Testis (tissue), 3 donors: ENCODE results near the gene BLACAT1. TPM values are rescaled to one million over a fixed set of nuclear protein-coding genes. Genes with fewer than 3 reads are reported as not detected.

Experiments
- DNase-seq: peaks from one replicate; pipeline ENCODE4 v3.0.0-alpha.2; 2019
- H3K27ac ChIP-seq, 2 donors: fragments of 200-600 bp; sonication (generic); one replicate each; pipeline ENCODE4 v1.5.1; 2019
- H3K27me3 ChIP-seq: fragments of 200-600 bp; sonication (generic); one replicate; pipeline ENCODE4 v1.5.1; 2019
- H3K36me3 ChIP-seq: fragments of 200-600 bp; sonication (generic); one replicate; pipeline ENCODE4 v1.5.1; 2017; ENCODE audit warnings: low read depth; ENCODE audit errors: missing control alignments
- H3K4me1 ChIP-seq: fragments of 200-600 bp; sonication (generic); one replicate; pipeline ENCODE4 v1.5.1; 2019
- H3K4me3 ChIP-seq, 2 donors: fragments of 200-600 bp; sonication (generic); one replicate each; pipeline ENCODE4 v1.5.1; 2017 to 2019
- H3K9me3 ChIP-seq: fragments of 200-600 bp; sonication (generic); one replicate; pipeline ENCODE4 v1.5.1; 2017
- POLR2A ChIP-seq: fragments of 450-650 bp; IDR thresholded peaks from one replicate; pipeline ENCODE4 v1.6.1; 2017; ENCODE audit warnings: antibody characterized with exemption, mild to moderate bottlenecking, moderate library complexity
- WGBS, 2 donors: methylation state at CpG; one replicate each; pipeline ENCODE4 v1.1.5; 2018; 5-methylcytosine and 5-hydroxymethylcytosine counted together
- intact Hi-C: fragments of 100-400 bp; cut with DNase I; formaldehyde crosslinking; loops from one replicate; pipeline ENCODE4 v1.15.1; 2023; ENCODE audit warnings: low total_unique reads
- polyA plus RNA-seq: library from polyadenylated mRNA; stranded (reverse); fragments of 350-450 nt; fragmentation: Illumina TruSeq; extraction: RNeasy Lipid Tissue Mini Kit (QIAGEN cat#74804); gene quantifications from one replicate; pipeline ENCODE4 v1.2.3, GENCODE V29; 2014; ENCODE audit warnings: low read depth, low replicate concordance; ENCODE audit not compliant: insufficient read depth
- total RNA-seq, 2 donors: library from RNA; depleted of rRNA; stranded (reverse); fragments of >200 nt; gene quantifications; one replicate each; pipeline ENCODE4 v1.2.3, GENCODE V29; 2016
- TF ChIP-seq, protein P1 (sequence below), 3 experiments: fragments of 450-650 bp in 2 of 3; fragments of 200-600 bp in 1 of 3; sonication (generic) in 1 of 3; IDR thresholded peaks; one replicate each; pipeline ENCODE4 v1.5.1; 2016 to 2019; ENCODE audit warnings: antibody characterized with exemption in 3 of 3, mild to moderate bottlenecking in 2 of 3, moderate library complexity in 1 of 3

Gene BLACAT1
- total and polyA plus RNA-seq, 3 donors from 2014 or later: 5.9 to 15.5 (median 14.4) TPM

DNA sequence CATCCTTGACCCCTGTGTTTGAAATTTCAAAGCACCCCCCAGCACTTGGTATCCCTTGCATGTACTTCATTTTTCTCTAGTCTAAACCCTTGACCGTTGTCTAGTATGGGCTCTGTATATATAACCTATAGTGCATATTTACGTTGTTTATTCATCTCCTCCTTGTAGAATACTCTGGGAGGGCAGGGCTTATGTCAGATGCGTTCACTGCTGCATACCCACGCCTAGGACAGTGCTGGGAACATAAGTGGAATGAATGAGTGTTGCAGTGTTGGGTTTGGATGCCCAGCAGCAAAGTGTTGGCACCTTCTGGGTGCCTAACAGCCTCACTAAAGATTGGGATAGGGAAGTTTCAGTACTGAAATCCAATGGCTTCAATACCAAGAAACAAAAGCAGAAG is 17.6 kb upstream of the BLACAT1 start:
- no peaks in the 10 kb centered on the region for H3K9me3 ChIP-seq
- H3K4me1 ChIP-seq: peaks cover 7% of the 10 kb centered on the region
- H3K36me3 ChIP-seq: no peaks in the 10 kb centered on the region
- H3K27ac ChIP-seq: no peak overlapping the region
- WGBS, 2 donors: 47 to 51% methylated on average over 4 of the region's 4 CpGs
- intact Hi-C loops: no loop called here
- DNase-seq: no peak
- TF ChIP-seq, protein P1, sequence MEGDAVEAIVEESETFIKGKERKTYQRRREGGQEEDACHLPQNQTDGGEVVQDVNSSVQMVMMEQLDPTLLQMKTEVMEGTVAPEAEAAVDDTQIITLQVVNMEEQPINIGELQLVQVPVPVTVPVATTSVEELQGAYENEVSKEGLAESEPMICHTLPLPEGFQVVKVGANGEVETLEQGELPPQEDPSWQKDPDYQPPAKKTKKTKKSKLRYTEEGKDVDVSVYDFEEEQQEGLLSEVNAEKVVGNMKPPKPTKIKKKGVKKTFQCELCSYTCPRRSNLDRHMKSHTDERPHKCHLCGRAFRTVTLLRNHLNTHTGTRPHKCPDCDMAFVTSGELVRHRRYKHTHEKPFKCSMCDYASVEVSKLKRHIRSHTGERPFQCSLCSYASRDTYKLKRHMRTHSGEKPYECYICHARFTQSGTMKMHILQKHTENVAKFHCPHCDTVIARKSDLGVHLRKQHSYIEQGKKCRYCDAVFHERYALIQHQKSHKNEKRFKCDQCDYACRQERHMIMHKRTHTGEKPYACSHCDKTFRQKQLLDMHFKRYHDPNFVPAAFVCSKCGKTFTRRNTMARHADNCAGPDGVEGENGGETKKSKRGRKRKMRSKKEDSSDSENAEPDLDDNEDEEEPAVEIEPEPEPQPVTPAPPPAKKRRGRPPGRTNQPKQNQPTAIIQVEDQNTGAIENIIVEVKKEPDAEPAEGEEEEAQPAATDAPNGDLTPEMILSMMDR (IDR thresholded peaks at IDR 0.05): no peak
- no peak for TF ChIP-seq POLR2A
- no peaks in the 10 kb centered on the region for H3K27me3 ChIP-seq
- no peak overlapping the region for H3K4me3 ChIP-seq

DNA sequence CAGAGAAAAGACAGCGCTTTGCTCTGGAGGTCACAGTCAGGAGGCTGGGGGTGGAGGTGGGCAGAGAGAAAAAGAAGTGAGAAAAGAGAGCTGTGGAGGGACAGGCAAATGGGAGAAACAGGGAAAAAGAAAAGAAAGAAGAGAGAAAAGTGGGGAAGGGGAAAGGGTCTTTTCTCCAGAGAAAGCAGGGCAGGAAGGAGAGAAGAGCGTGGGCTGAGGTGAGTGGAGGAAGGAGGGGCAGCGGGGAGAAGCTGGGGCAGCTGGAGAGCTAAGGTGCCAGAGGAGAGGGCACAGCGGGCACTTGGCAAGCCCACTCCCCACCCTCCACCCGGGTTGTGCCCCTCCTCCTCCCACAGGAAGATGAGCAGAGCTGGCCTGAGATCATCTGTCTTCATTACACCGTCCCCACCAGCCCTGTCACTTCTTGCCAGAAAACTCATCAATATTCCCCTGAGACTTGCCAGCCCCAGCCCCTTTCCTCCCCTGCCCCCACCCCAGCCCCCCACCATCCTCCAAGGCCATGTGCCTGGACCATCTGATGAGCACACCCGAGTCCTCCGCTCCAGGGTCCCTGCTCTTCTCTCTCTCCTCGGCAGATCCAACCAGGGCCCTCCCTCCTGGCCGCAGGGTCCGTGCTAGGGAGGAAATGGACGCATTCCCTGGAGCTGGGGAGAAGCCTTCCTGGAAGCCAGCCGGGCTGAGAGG is 17.0 kb upstream of the BLACAT1 start:
- WGBS, 2 donors: 32 to 58% methylated on average over 9 to 13 of the region's 13 CpGs
- Histone ChIP-seq H3K4me1 (peaks cover 7% of the 10 kb centered on the region), H3K9me3 (no peaks in the 10 kb centered on the region), H3K4me3 (no peak overlapping the region), H3K27ac (no peak overlapping the region), H3K36me3 (no peaks in the 10 kb centered on the region), H3K27me3 (no peaks in the 10 kb centered on the region)
- TF ChIP-seq, protein P1 (IDR thresholded peaks at IDR 0.05): no peak
- TF ChIP-seq POLR2A: no peak
- intact Hi-C loops: no loop called here
- DNase-seq: no peak

DNA sequence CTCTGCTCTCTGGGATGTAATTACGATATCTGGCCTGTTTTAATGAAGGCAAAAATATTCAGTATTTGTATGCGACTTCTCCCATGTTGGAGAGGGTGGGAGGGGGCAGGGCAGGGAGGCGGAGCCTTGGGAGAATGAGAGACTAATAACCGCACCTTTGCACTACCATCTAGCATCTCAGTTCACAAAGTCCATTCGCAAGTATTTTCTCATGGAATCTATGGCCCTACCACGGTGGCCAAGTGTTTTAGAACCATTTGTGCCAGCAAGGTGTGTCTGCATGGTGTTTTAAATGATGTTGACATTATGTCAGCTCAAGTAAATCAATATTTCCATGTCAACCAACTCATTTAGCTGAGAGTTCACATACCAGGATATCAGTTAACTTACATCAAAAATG is 14.3 kb upstream of the BLACAT1 start:
- no peaks in the 10 kb centered on the region for H3K36me3 ChIP-seq
- no peak overlapping the region for H3K27ac ChIP-seq
- H3K4me1 ChIP-seq: peaks cover 21% of the 10 kb centered on the region
- DNase-seq: no peak
- no peak overlapping the region for H3K4me3 ChIP-seq
- no peaks in the 10 kb centered on the region for H3K9me3 ChIP-seq
- TF ChIP-seq POLR2A: no peak
- TF ChIP-seq, protein P1 (IDR thresholded peaks at IDR 0.05): no peak
- no peaks in the 10 kb centered on the region for H3K27me3 ChIP-seq
- intact Hi-C loops: no loop called here
- WGBS, 2 donors: 89 to 96% methylated on average over 6 of the region's 6 CpGs

DNA sequence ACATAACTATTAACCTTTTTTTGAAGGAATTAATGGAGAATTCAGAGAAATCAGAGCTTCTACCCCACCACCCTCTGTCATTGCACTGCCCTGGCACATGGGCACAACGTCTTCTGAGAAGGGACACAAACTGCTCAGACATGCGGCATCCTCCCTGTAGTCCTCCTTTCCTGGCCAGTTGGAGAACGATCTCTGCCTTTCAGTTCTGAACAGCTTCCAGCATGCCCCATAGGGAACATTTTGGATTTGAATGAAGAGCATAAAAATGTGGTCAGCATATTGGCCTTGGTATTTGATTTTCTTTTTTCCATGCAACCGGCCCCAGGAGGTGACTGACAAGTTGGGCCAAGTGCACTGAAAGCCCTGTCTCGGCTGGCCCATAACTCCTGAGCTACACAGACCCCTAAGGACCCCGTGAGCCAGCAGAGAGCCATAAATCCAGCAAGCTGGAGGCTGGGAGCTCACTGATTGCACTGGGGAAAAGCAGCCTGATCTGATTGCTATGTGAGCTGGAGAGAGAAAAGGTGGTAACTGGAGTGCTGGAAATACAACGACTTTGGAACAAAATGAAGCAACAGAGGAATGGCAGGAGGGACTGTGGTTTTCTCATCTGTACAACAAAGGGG is 10.9 kb upstream of the BLACAT1 start:
- H3K27me3 ChIP-seq: no peaks in the 10 kb centered on the region
- DNase-seq: no peak
- H3K4me3 ChIP-seq: no peak overlapping the region
- TF ChIP-seq POLR2A: no peak
- TF ChIP-seq, protein P1 (IDR thresholded peaks at IDR 0.05): no peak
- intact Hi-C loops: no loop called here
- WGBS, 2 donors: 32 to 41% methylated on average over 7 of the region's 7 CpGs
- H3K36me3 ChIP-seq: no peaks in the 10 kb centered on the region
- no peak overlapping the region for H3K27ac ChIP-seq
- H3K4me1 ChIP-seq: peaks cover 15% of the 10 kb centered on the region
- no peaks in the 10 kb centered on the region for H3K9me3 ChIP-seq
